Ovary (tissue), 9 donors: ENCODE results near the gene SMAP1. TPM values are rescaled to one million over a fixed set of nuclear protein-coding genes. Genes with fewer than 3 reads are reported as not detected.

ENCODE experiments used
- DNase-seq, 5 donors: peaks; one replicate each; pipeline ENCODE4 v3.0.0-alpha.2; 2019 to 2020
- H3K27ac ChIP-seq, 2 donors: fragments of 200-600 bp; one replicate each; pipeline versions ENCODE4 v1.5.1 to v1.8.0; 2019 to 2022
- H3K27me3 ChIP-seq: fragments of 200-600 bp; one replicate; pipeline ENCODE4 v1.8.0; 2022
- H3K36me3 ChIP-seq: fragments of 200-600 bp; sonication (generic); one replicate; pipeline ENCODE4 v1.5.1; 2019
- H3K4me1 ChIP-seq: one replicate; pipeline ENCODE4 v1.8.1; 2013; ENCODE audit warnings: mild to moderate bottlenecking, moderate library complexity; ENCODE audit not compliant: insufficient read depth
- H3K4me3 ChIP-seq: fragments of 200-600 bp; sonication (generic); one replicate; pipeline ENCODE4 v1.5.1; 2017
- H3K9me3 ChIP-seq, 2 donors: fragments of 200-600 bp in 1 of 2; sonication (generic) in 1 of 2; one replicate each; pipeline versions ENCODE4 v1.5.1 to v1.8.1; 2013 to 2019; ENCODE audit warnings: mild to moderate bottlenecking in 1 of 2, moderate library complexity in 1 of 2
- CTCF ChIP-seq, 3 donors: fragments of 450-650 bp in 2 of 3; fragments of 200-600 bp in 1 of 3; IDR thresholded peaks; one replicate each; pipeline versions ENCODE4 v1.5.1 to v1.8.0; 2016 to 2022; ENCODE audit warnings: antibody characterized with exemption in 3 of 3, mild to moderate bottlenecking in 1 of 3
- EP300 ChIP-seq: sonication (generic); formaldehyde crosslinking; IDR thresholded peaks from one replicate; pipeline ENCODE4 v1.6.1; 2017; ENCODE audit warnings: antibody characterized with exemption
- POLR2A ChIP-seq: fragments of 450-650 bp; IDR thresholded peaks from one replicate; pipeline ENCODE4 v1.6.1; 2017; ENCODE audit warnings: antibody characterized with exemption, mild to moderate bottlenecking, moderate library complexity
- WGBS, 3 donors: extraction: QIAGEN DNeasy Blood & Tissue Kit in 1 of 3; methylation state at CpG; one replicate each; pipeline versions ENCODE4 v1.1.5 to v1.1.7; 2013 to 2017; 5-methylcytosine and 5-hydroxymethylcytosine counted together
- intact Hi-C, 4 donors: fragments of 100-400 bp; cut with DNase I; formaldehyde crosslinking; loops; one replicate each; pipeline versions ENCODE4 v1.11.0 to v1.15.1; 2022 to 2023
- polyA plus RNA-seq, 2 donors: library from polyadenylated mRNA; stranded (reverse); fragments of 200-250 nt in 1 of 2; fragments of 350-450 nt in 1 of 2; fragmentation: Illumina TruSeq in 1 of 2; extraction: RNeasy Lipid Tissue Mini Kit (QIAGEN cat#74804) in 1 of 2; gene quantifications; one replicate each; pipeline ENCODE4 v1.2.3, GENCODE V29; 2013 to 2014
- total RNA-seq, 7 donors: library from RNA; depleted of rRNA in 2 of 7; stranded (reverse); fragments of >200 nt in 2 of 7; fragmentation: NEBNext Ultra II Directional in 3 of 7; extraction: Animal tissue kit (Norgen Biotek cat#: 25700) in 3 of 7; gene quantifications; one replicate each; pipeline versions ENCODE4 v1.1.0 to v1.2.4, GENCODE V29; 2016 to 2023
- donor health status: DM: no; HTN: no; CAD: no; lungs with moderate emphysema.
- donor health status: DM: no; HTN: no; CAD: no.
- donor health status: Bipolar disorder and iron deficiency.
- donor health status: DM: yes; HTN: yes; CAD: no.
- donor health status: DM: no; HTN: no; CAD: no.
- donor health status: DM: yes; HTN: yes; CAD: no.

SMAP1 gene
- total and polyA plus RNA-seq, 9 donors: 10.8 to 34.1 (median 18.6) TPM

GRCh38 chr6:70675822-70676221 lies 8.1 kb downstream of the SMAP1 start:
- no peaks in the 10 kb centered on the region for H3K36me3 ChIP-seq
- no peaks in the 10 kb centered on the region for H3K27me3 ChIP-seq
- H3K27ac ChIP-seq: no peak overlapping the region
- no peak for DNase-seq
- H3K4me3 ChIP-seq: no peak overlapping the region
- no peaks in the 10 kb centered on the region for H3K9me3 ChIP-seq
- intact Hi-C loops: loop anchor here in 1 of 4 donors (10.0 kb wide), 1 partner anchor 111 kb away; the partner anchor contains the start of gene SDHAF4
- WGBS, 3 donors: 83 to 92% (median 85%) methylated on average over 3 of the region's 3 CpGs
- TF ChIP-seq CTCF (IDR thresholded peaks at IDR 0.05): no peak
- TF ChIP-seq EP300: no peak
- no peak for TF ChIP-seq POLR2A
- H3K4me1 ChIP-seq: peaks cover 4% of the 10 kb centered on the region

GRCh38 chr6:70676821-70677220 lies 9.1 kb downstream of the SMAP1 start:
- DNase-seq: no peak
- no peaks in the 10 kb centered on the region for H3K9me3 ChIP-seq
- TF ChIP-seq EP300 (no peak), POLR2A (no peak), CTCF (IDR thresholded peaks at IDR 0.05) (no peak)
- no peak overlapping the region for H3K4me3 ChIP-seq
- intact Hi-C loops: loop anchor here in 1 of 4 donors (10.0 kb wide), 1 partner anchor 112 kb away; the partner anchor contains the start of gene SDHAF4
- 98 to 99% (median 98%) methylated on average over 3 of the region's 3 CpGs for WGBS, 3 donors
- H3K4me1 ChIP-seq: peaks cover 4% of the 10 kb centered on the region
- no peak overlapping the region for H3K27ac ChIP-seq
- no peaks in the 10 kb centered on the region for H3K27me3 ChIP-seq
- no peaks in the 10 kb centered on the region for H3K36me3 ChIP-seq

GRCh38 chr6:70680396-70680795 lies 12.7 kb downstream of the SMAP1 start:
- Histone ChIP-seq H3K27ac (no peak overlapping the region), H3K4me1 (peaks cover 1% of the 10 kb centered on the region), H3K36me3 (no peaks in the 10 kb centered on the region), H3K9me3 (no peaks in the 10 kb centered on the region), H3K27me3 (no peaks in the 10 kb centered on the region), H3K4me3 (no peak overlapping the region)
- no peak for TF ChIP-seq POLR2A
- no peak for TF ChIP-seq CTCF (IDR thresholded peaks at IDR 0.05)
- TF ChIP-seq EP300: no peak
- 48 to 54% (median 52%) methylated on average over 4 of the region's 4 CpGs for WGBS, 3 donors
- DNase-seq: no peak
- intact Hi-C loops: no loop called here

GRCh38 chr6:70684794-70685493 lies 17.3 kb downstream of the SMAP1 start:
- H3K4me1 ChIP-seq: peaks cover 1% of the 10 kb centered on the region
- H3K4me3 ChIP-seq: no peak overlapping the region
- no peak for DNase-seq
- H3K36me3 ChIP-seq: no peaks in the 10 kb centered on the region
- H3K9me3 ChIP-seq: no peaks in the 10 kb centered on the region
- WGBS, 3 donors: 2 to 9% (median 3%) methylated on average over 1 of the region's 1 CpG
- intact Hi-C loops: no loop called here
- H3K27me3 ChIP-seq: no peaks in the 10 kb centered on the region
- H3K27ac ChIP-seq: no peak overlapping the region
- TF ChIP-seq CTCF (IDR thresholded peaks at IDR 0.05) (no peak), EP300 (no peak), POLR2A (no peak)
